Keratinocyte (primary cell): ENCODE measurements around the gene SMAD6. TPM values are rescaled to one million over a fixed set of nuclear protein-coding genes. Genes with fewer than 3 reads are reported as not detected.

ENCODE experiments used
- DNase-seq: peaks from one replicate; pipeline ENCODE4 v3.0.0-alpha.2; 2011; ENCODE audit warnings: low read depth, missing footprints, low spot score
- FAIRE-seq: peaks from 2 replicates; lab custom pipeline; 2011; peaks lifted over from hg19 to GRCh38; lab: Jason Lieb, UNC
- H2AFZ ChIP-seq: 2 replicates; pipeline ENCODE4 v1.6.0; 2012; ENCODE audit warnings: low read length, control low read depth, inconsistent platforms; ENCODE audit not compliant: control insufficient read depth
- H3K27ac ChIP-seq: 2 replicates; pipeline ENCODE4 v1.5.1; 2011; ENCODE audit warnings: low read length; ENCODE audit not compliant: control insufficient read depth, insufficient read depth
- H3K27me3 ChIP-seq: 3 replicates; pipeline ENCODE4 v1.6.0; 2011; ENCODE audit warnings: low read length; ENCODE audit not compliant: control insufficient read depth, insufficient read depth; ENCODE audit errors: extremely low read depth
- H3K36me3 ChIP-seq, 2 experiments: 2 replicates in 1 of 2; 3 replicates in 1 of 2; pipeline ENCODE4 v1.5.1; 2011; ENCODE audit warnings: low read length in 2 of 2, mild to moderate bottlenecking in 1 of 2; ENCODE audit not compliant: control insufficient read depth in 2 of 2, insufficient read depth in 2 of 2; ENCODE audit errors: extremely low read depth in 1 of 2
- H3K4me1 ChIP-seq: 3 replicates; pipeline ENCODE4 v1.5.1; 2011; ENCODE audit warnings: low read length; ENCODE audit not compliant: control insufficient read depth, insufficient read depth; ENCODE audit errors: extremely low read depth
- H3K4me2 ChIP-seq: 3 replicates; pipeline ENCODE4 v1.6.0; 2011; ENCODE audit warnings: low read depth, low read length; ENCODE audit not compliant: control insufficient read depth, insufficient read depth; ENCODE audit errors: extremely low read depth
- H3K4me3 ChIP-seq, 3 experiments: fragments of 200-600 bp in 1 of 3; sonication (generic) in 1 of 3; 2 replicates in 2 of 3; 3 replicates in 1 of 3; pipeline ENCODE4 v1.5.1; 2011 to 2016; ENCODE audit warnings: low read length in 3 of 3, mild to moderate bottlenecking in 3 of 3, control low read depth in 2 of 3, inconsistent platforms in 1 of 3, low read depth in 1 of 3, mixed read lengths in 1 of 3, mixed run types in 1 of 3, moderate library complexity in 1 of 3; ENCODE audit not compliant: control insufficient read depth in 2 of 3, insufficient read depth in 2 of 3; ENCODE audit errors: extremely low read depth in 1 of 3
- H3K79me2 ChIP-seq: 2 replicates; pipeline ENCODE4 v1.6.0; 2012; ENCODE audit warnings: low read length; ENCODE audit not compliant: control insufficient read depth, insufficient read depth
- H3K9ac ChIP-seq: 3 replicates; pipeline ENCODE4 v1.6.0; 2011; ENCODE audit warnings: low read length; ENCODE audit not compliant: control insufficient read depth, insufficient read depth; ENCODE audit errors: extremely low read depth
- H3K9me1 ChIP-seq: 3 replicates; pipeline ENCODE4 v1.6.0; 2011; ENCODE audit warnings: low read length; ENCODE audit not compliant: control insufficient read depth, insufficient read depth; ENCODE audit errors: extremely low read depth
- H3K9me3 ChIP-seq: 2 replicates; pipeline ENCODE4 v1.5.1; 2012; ENCODE audit warnings: low read depth, low read length; ENCODE audit not compliant: control insufficient read depth
- H4K20me1 ChIP-seq: 3 replicates; pipeline ENCODE4 v1.6.0; 2011; ENCODE audit warnings: low read length; ENCODE audit not compliant: control insufficient read depth, insufficient read depth; ENCODE audit errors: extremely low read depth
- EZH2 ChIP-seq: IDR thresholded peaks from one replicate; pipeline ENCODE4 v1.6.1; 2012; ENCODE audit warnings: inconsistent platforms, mild to moderate bottlenecking, low read length, moderate library complexity
- dilution Hi-C: fragments of 300-500 bp; cut with MboI; formaldehyde crosslinking; loops from one replicate; pipeline ENCODE4 v1.7.0; 2020; ENCODE audit warnings: low sequenced_read_pairs; ENCODE audit not compliant: extremely low pct_ligation_motif_present
- polyA plus RNA-seq, 5 experiments: library from polyadenylated mRNA; depleted of rRNA in 3 of 5; stranded (reverse) in 3 of 5; stranded (forward) in 1 of 5; unstranded in 1 of 5; fragments of >200 nt; gene quantifications; 1 replicate in 1 of 5; 2 replicates in 3 of 5; 3 replicates in 1 of 5; pipeline versions ENCODE4 v1.2.1 to v1.2.3, GENCODE V29; 2011 to 2012; ENCODE audit warnings: missing spikeins in 2 of 5, low read depth in 1 of 5, low replicate concordance in 1 of 5
- TF ChIP-seq, protein P1 (sequence below), 3 experiments: IDR thresholded peaks in 1 of 3; conservative IDR thresholded peaks in 1 of 3; optimal IDR thresholded peaks in 1 of 3; 2 replicates in 2 of 3; 3 replicates in 1 of 3; pipeline versions ENCODE3 to v1.5.1; 2011; ENCODE audit warnings: low read length in 3 of 3, mild to moderate bottlenecking in 3 of 3, moderate library complexity in 2 of 3, control low read depth in 1 of 3, inconsistent platforms in 1 of 3; ENCODE audit not compliant: insufficient read depth in 2 of 3; ENCODE audit errors: extremely low read depth in 1 of 3

Gene SMAD6
- polyA plus RNA-seq, 1 donor (not counting 4 experiments of a cell fraction or from before 2014, with no cell fraction given) = 0.03 TPM

DNA sequence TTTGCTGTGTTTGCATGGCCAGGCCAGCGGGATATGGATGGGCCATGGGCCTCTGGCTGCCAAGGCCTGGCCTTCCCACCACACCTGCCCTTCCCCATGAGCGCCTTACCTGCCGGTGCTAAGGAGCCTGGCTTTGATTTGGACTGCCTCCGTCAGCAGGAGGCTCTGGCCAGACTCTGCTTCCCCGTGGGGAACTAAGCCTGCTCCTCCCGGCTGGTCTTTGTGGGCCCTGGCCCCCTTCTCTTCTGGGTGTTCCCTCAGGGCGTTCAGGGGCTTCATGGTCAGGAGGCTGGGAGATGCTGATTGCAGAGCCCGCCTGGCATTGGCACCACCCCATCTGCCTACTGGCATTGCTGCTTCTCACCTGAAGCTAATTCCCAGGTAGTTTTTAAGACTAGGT is 45.2 kb downstream of the SMAD6 start:
- dilution Hi-C loops = no loop called here
- no peak overlapping the region for H3K4me2 ChIP-seq
- H2AFZ ChIP-seq = no peak overlapping the region
- FAIRE-seq = no peak
- no peaks in the 10 kb centered on the region for H3K9me3 ChIP-seq
- DNase-seq = no peak
- H3K9ac ChIP-seq = no peak overlapping the region
- no peaks in the 10 kb centered on the region for H3K4me1 ChIP-seq
- H3K4me3 ChIP-seq = no peak overlapping the region
- no peak for TF ChIP-seq EZH2
- H3K79me2 ChIP-seq = no peaks in the 10 kb centered on the region
- no peak overlapping the region for H3K27ac ChIP-seq
- no peaks in the 10 kb centered on the region for H3K9me1 ChIP-seq
- H3K27me3 ChIP-seq = peaks cover 14% of the 10 kb centered on the region
- no peaks in the 10 kb centered on the region for H4K20me1 ChIP-seq
- H3K36me3 ChIP-seq = no peaks in the 10 kb centered on the region

GRCh38 chr15:66747886-66748707 is 46.1 kb downstream of the SMAD6 start:
- TF ChIP-seq, protein P1, sequence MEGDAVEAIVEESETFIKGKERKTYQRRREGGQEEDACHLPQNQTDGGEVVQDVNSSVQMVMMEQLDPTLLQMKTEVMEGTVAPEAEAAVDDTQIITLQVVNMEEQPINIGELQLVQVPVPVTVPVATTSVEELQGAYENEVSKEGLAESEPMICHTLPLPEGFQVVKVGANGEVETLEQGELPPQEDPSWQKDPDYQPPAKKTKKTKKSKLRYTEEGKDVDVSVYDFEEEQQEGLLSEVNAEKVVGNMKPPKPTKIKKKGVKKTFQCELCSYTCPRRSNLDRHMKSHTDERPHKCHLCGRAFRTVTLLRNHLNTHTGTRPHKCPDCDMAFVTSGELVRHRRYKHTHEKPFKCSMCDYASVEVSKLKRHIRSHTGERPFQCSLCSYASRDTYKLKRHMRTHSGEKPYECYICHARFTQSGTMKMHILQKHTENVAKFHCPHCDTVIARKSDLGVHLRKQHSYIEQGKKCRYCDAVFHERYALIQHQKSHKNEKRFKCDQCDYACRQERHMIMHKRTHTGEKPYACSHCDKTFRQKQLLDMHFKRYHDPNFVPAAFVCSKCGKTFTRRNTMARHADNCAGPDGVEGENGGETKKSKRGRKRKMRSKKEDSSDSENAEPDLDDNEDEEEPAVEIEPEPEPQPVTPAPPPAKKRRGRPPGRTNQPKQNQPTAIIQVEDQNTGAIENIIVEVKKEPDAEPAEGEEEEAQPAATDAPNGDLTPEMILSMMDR (optimal IDR thresholded peaks at IDR 0.05 in 1 of 3, IDR thresholded peaks at IDR 0.05 in 1 of 3, conservative IDR thresholded peaks at IDR 0.05 in 1 of 3; ENCODE audit: extremely low read depth in 1 of 3, insufficient read depth in 2 of 3, low read length in 3 of 3) = no peak
- TF ChIP-seq EZH2 = no peak
- peaks cover 11% of the 10 kb centered on the region for H3K27me3 ChIP-seq
- H2AFZ ChIP-seq = no peak overlapping the region
- no peak overlapping the region for H3K4me3 ChIP-seq
- no peaks in the 10 kb centered on the region for H4K20me1 ChIP-seq
- no peaks in the 10 kb centered on the region for H3K4me1 ChIP-seq
- H3K9ac ChIP-seq = no peak overlapping the region
- H3K4me2 ChIP-seq = no peak overlapping the region
- no peak for FAIRE-seq
- dilution Hi-C loops = no loop called here
- no peaks in the 10 kb centered on the region for H3K79me2 ChIP-seq
- no peaks in the 10 kb centered on the region for H3K9me3 ChIP-seq
- no peaks in the 10 kb centered on the region for H3K9me1 ChIP-seq
- H3K36me3 ChIP-seq = no peaks in the 10 kb centered on the region
- no peak for DNase-seq
- no peak overlapping the region for H3K27ac ChIP-seq
